ENCODE data around the gene RPS21. TPM values are rescaled to one million over a fixed set of nuclear protein-coding genes. Genes with fewer than 3 reads are reported as not detected.

The RPS21 gene
- total RNA-seq, 4 donors from 2014 or later: 1,167 to 4,037 (median 2,295) TPM

- Histone ChIP-seq H3K4me1 (peaks cover 53 to 72% of the 10 kb centered on the region in 2 donors), H3K27ac (peak within 1 kb of the TSS; percentile 87 to 90 (median 90)), H3K9me3 (no peaks in the 10 kb centered on the region), H3K27me3 (no peaks in the 10 kb centered on the region), H3K36me3 (no peaks in the 10 kb centered on the region), H3K4me3 (peak within 1 kb of the TSS; percentile 56 to 66 (median 60))
- in situ Hi-C loops (cut with MboI; ENCODE audit: low sequenced_read_pairs in 4 of 4) (no loop called here), intact Hi-C loops (cut with DNase I; ENCODE audit: low total_unique reads) (loop anchor here (2.0 kb wide), 1 partner anchor 14 kb away; no protein-coding TSS in a partner anchor)
- TF ChIP-seq CTCF (IDR thresholded peaks at IDR 0.05 in 4 of 5, conservative IDR thresholded peaks at IDR 0.05 in 1 of 5) (no peak), POLR2A (IDR thresholded peaks at IDR 0.05) (peak; percentile 59 to 80)
- DNase-seq (peak in 1 of 2 donors; percentile 20), ATAC-seq (peak; percentile 14 to 26)
Observed at GRCh38 chr20:62367136-62367632, 19.7 kb upstream of the RPS21 start, which contains the start of gene LAMA5. LAMA5 (minus strand) TSS chr20:62367312; CDS start chr20:62367245, 67 bp downstream.

- peak in 1 of 2 donors; percentile 54 for DNase-seq
Observed at GRCh38 chr20:62367633-62368391, 19.1 kb upstream of the RPS21 start.

DNA sequence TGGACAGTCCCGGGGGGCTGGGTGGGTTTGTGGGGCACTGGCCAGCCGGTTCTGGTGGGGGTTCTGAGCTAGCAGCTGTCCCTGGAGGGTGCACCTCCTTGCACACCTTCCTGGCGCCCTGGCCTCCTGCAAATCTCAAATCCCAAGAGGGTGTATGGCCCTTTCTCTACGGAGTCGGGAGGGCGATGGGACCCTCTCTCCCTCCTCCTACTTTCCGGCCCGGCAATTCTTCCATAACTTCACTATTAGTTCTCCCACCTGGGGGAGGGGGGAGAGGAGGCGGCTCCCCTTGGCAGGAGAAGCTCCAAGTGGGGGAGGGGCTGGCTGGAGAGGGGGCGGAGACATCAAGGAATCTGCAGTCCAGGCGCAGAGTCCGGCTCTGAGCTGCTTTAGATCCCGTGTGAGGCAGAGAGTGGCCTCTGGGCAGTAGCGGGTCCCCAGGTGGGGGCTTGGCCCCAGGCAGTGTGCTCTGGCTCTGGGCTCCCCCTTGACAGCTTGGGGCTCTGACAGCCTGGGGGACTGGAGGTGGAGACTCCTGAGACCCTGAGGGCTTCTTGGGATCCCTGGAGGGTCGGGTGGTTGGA is 18.4 kb upstream of the RPS21 start:
- Histone ChIP-seq H3K4me3 (peak overlapping the region; percentile 56 to 66 (median 60)), H3K9me3 (no peaks in the 10 kb centered on the region), H3K27me3 (no peaks in the 10 kb centered on the region), H3K36me3 (no peaks in the 10 kb centered on the region), H3K27ac (peak overlapping the region; percentile 63 to 90 (median 90)), H3K4me1 (peaks cover 51 to 67% of the 10 kb centered on the region in 2 donors)
- DNase-seq (no peak), ATAC-seq (no peak)
- TF ChIP-seq POLR2A (IDR thresholded peaks at IDR 0.05) (no peak), CTCF (IDR thresholded peaks at IDR 0.05 in 4 of 5, conservative IDR thresholded peaks at IDR 0.05 in 1 of 5) (no peak)
- intact Hi-C loops (cut with DNase I; ENCODE audit: low total_unique reads) (no loop called here), in situ Hi-C loops (cut with MboI; ENCODE audit: low sequenced_read_pairs in 4 of 4) (no loop called here)

More at GRCh38 chr20:62367633-62368391, 19.1 kb upstream of the RPS21 start:
- TF ChIP-seq CTCF (IDR thresholded peaks at IDR 0.05 in 4 of 5, conservative IDR thresholded peaks at IDR 0.05 in 1 of 5): no peak
- TF ChIP-seq POLR2A (IDR thresholded peaks at IDR 0.05): no peak
- Histone ChIP-seq H3K27ac (peak overlapping the region; percentile 63 to 90 (median 90)), H3K27me3 (no peaks in the 10 kb centered on the region), H3K4me1 (peaks cover 51 to 70% of the 10 kb centered on the region in 2 donors), H3K4me3 (peak overlapping the region; percentile 56 to 66 (median 60)), H3K36me3 (no peaks in the 10 kb centered on the region), H3K9me3 (no peaks in the 10 kb centered on the region)
- intact Hi-C loops (cut with DNase I; ENCODE audit: low total_unique reads) (loop anchor here (2.0 kb wide), 1 partner anchor 15 kb away; no protein-coding TSS in a partner anchor), in situ Hi-C loops (cut with MboI; ENCODE audit: low sequenced_read_pairs in 4 of 4) (no loop called here)
- peak in 1 of 2 donors; percentile 12 for ATAC-seq

GRCh38 chr20:62368976-62369814 is 17.7 kb upstream of the RPS21 start:
- H3K4me1 ChIP-seq: peaks cover 46 to 64% of the 10 kb centered on the region in 2 donors
- H3K9me3 ChIP-seq: no peaks in the 10 kb centered on the region
- H3K27ac ChIP-seq: peak overlapping the region in 3 of 4 donors; percentile 63 to 90 (median 89)
- ATAC-seq (no peak), DNase-seq (no peak)
- intact Hi-C loops (cut with DNase I; ENCODE audit: low total_unique reads) (no loop called here), in situ Hi-C loops (cut with MboI; ENCODE audit: low sequenced_read_pairs in 4 of 4) (no loop called here)
- H3K4me3 ChIP-seq: peak overlapping the region; percentile 56 to 66 (median 60)
- no peaks in the 10 kb centered on the region for H3K27me3 ChIP-seq
- TF ChIP-seq POLR2A (IDR thresholded peaks at IDR 0.05) (no peak), CTCF (IDR thresholded peaks at IDR 0.05 in 4 of 5, conservative IDR thresholded peaks at IDR 0.05 in 1 of 5) (peak in 3 of 5 experiments; percentile 0 to 61 (median 43))
- no peaks in the 10 kb centered on the region for H3K36me3 ChIP-seq

Measured in gastrocnemius medialis (tissue), 4 donors.